Activated CD4-positive, alpha-beta T cell treated with anti-CD3 and anti-CD28 coated beads, Interleukin-2, amount 10 ng/mL, durations not matched to agents 24 days and 14 days (primary cell): ENCODE measurements around the gene HAAO. TPM values are rescaled to one million over a fixed set of nuclear protein-coding genes. Genes with fewer than 3 reads are reported as not detected.

Source experiments
- DNase-seq: peaks from one replicate; pipeline ENCODE4 v3.0.0; 2022
- H3K27ac Mint-ChIP-seq: one replicate; pipeline ENCODE4 v1.8.0; 2022; ENCODE audit warnings: mild to moderate bottlenecking, mixed read lengths
- H3K27me3 Mint-ChIP-seq: one replicate; pipeline ENCODE4 v1.8.0; 2022; ENCODE audit warnings: mixed read lengths
- H3K36me3 Mint-ChIP-seq: one replicate; pipeline ENCODE4 v1.8.0; 2022; ENCODE audit warnings: low read depth, mild to moderate bottlenecking, mixed read lengths
- H3K4me1 Mint-ChIP-seq: one replicate; pipeline ENCODE4 v1.8.0; 2021; ENCODE audit warnings: mixed read lengths
- H3K4me3 Mint-ChIP-seq: one replicate; pipeline ENCODE4 v1.8.0; 2022; ENCODE audit warnings: mild to moderate bottlenecking, moderate library complexity, mixed read lengths
- H3K9me3 Mint-ChIP-seq: one replicate; pipeline ENCODE4 v1.8.0; 2021; ENCODE audit warnings: mixed read lengths
- intact Hi-C: fragments of 100-400 bp; cut with micrococcal nuclease; formaldehyde crosslinking; loops from one replicate; pipeline ENCODE4 v1.15.1; 2023
- total RNA-seq: library from RNA; stranded (reverse); gene quantifications from 2 replicates; pipeline ENCODE4 v1.2.3, GENCODE V29; 2022

The HAAO gene
- total RNA-seq, 1 donor from 2014 or later: 0.26 TPM

GRCh38 chr2:42762155-42762554 lies 30.2 kb downstream of the HAAO start:
- no peak overlapping the region for H3K4me3 Mint-ChIP-seq
- peaks cover 1% of the 10 kb centered on the region for H3K4me1 Mint-ChIP-seq
- H3K27ac Mint-ChIP-seq: no peak overlapping the region
- intact Hi-C loops: no loop called here
- DNase-seq: no peak
- H3K36me3 Mint-ChIP-seq: no peaks in the 10 kb centered on the region
- H3K27me3 Mint-ChIP-seq: no peaks in the 10 kb centered on the region
- H3K9me3 Mint-ChIP-seq: no peaks in the 10 kb centered on the region

- intact Hi-C loops: no loop called here
- Mint-ChIP-seq H3K27me3 (no peaks in the 10 kb centered on the region), H3K36me3 (no peaks in the 10 kb centered on the region), H3K9me3 (no peaks in the 10 kb centered on the region), H3K4me1 (peaks cover 2% of the 10 kb centered on the region), H3K27ac (no peak overlapping the region), H3K4me3 (no peak overlapping the region)
- no peak for DNase-seq
Measured at GRCh38 chr2:42761554-42761953, 30.8 kb downstream of the HAAO start.

GRCh38 chr2:42758751-42759150 lies 33.6 kb downstream of the HAAO start:
- Mint-ChIP-seq H3K4me3 (no peak overlapping the region), H3K36me3 (no peaks in the 10 kb centered on the region), H3K9me3 (no peaks in the 10 kb centered on the region), H3K27ac (no peak overlapping the region), H3K4me1 (peaks cover 2% of the 10 kb centered on the region), H3K27me3 (no peaks in the 10 kb centered on the region)
- intact Hi-C loops: no loop called here
- no peak for DNase-seq

- intact Hi-C loops: no loop called here
- Mint-ChIP-seq H3K27me3 (no peaks in the 10 kb centered on the region), H3K4me1 (peaks cover 2% of the 10 kb centered on the region), H3K9me3 (no peaks in the 10 kb centered on the region), H3K27ac (no peak overlapping the region), H3K4me3 (no peak overlapping the region), H3K36me3 (no peaks in the 10 kb centered on the region)
- DNase-seq: no peak
Measured at GRCh38 chr2:42757981-42758740, 34.2 kb downstream of the HAAO start.

GRCh38 chr2:42756966-42757513 lies 35.3 kb downstream of the HAAO start:
- no peaks in the 10 kb centered on the region for H3K36me3 Mint-ChIP-seq
- intact Hi-C loops: no loop called here
- H3K4me3 Mint-ChIP-seq: no peak overlapping the region
- no peaks in the 10 kb centered on the region for H3K27me3 Mint-ChIP-seq
- no peak for DNase-seq
- H3K9me3 Mint-ChIP-seq: no peaks in the 10 kb centered on the region
- H3K4me1 Mint-ChIP-seq: peaks cover 2% of the 10 kb centered on the region
- no peak overlapping the region for H3K27ac Mint-ChIP-seq

GRCh38 chr2:42756150-42756775 lies 36.1 kb downstream of the HAAO start:
- no peak overlapping the region for H3K4me3 Mint-ChIP-seq
- H3K36me3 Mint-ChIP-seq: no peaks in the 10 kb centered on the region
- intact Hi-C loops: no loop called here
- H3K27me3 Mint-ChIP-seq: no peaks in the 10 kb centered on the region
- H3K4me1 Mint-ChIP-seq: peaks cover 4% of the 10 kb centered on the region
- H3K9me3 Mint-ChIP-seq: no peaks in the 10 kb centered on the region
- DNase-seq: no peak
- H3K27ac Mint-ChIP-seq: no peak overlapping the region

GRCh38 chr2:42755191-42755880 lies 37.0 kb downstream of the HAAO start:
- DNase-seq: no peak
- H3K36me3 Mint-ChIP-seq: no peaks in the 10 kb centered on the region
- intact Hi-C loops: no loop called here
- no peak overlapping the region for H3K27ac Mint-ChIP-seq
- no peak overlapping the region for H3K4me3 Mint-ChIP-seq
- no peaks in the 10 kb centered on the region for H3K9me3 Mint-ChIP-seq
- H3K27me3 Mint-ChIP-seq: no peaks in the 10 kb centered on the region
- H3K4me1 Mint-ChIP-seq: peaks cover 6% of the 10 kb centered on the region

- no peaks in the 10 kb centered on the region for H3K9me3 Mint-ChIP-seq
- peaks cover 2% of the 10 kb centered on the region for H3K36me3 Mint-ChIP-seq
- DNase-seq: no peak
- H3K4me3 Mint-ChIP-seq: no peak overlapping the region
- H3K4me1 Mint-ChIP-seq: peaks cover 6% of the 10 kb centered on the region
- no peak overlapping the region for H3K27ac Mint-ChIP-seq
- no peaks in the 10 kb centered on the region for H3K27me3 Mint-ChIP-seq
- intact Hi-C loops: no loop called here
Measured at GRCh38 chr2:42754776-42755140, 37.6 kb downstream of the HAAO start.

GRCh38 chr2:42754021-42754775 lies 38.2 kb downstream of the HAAO start:
- H3K9me3 Mint-ChIP-seq: no peaks in the 10 kb centered on the region
- H3K27me3 Mint-ChIP-seq: no peaks in the 10 kb centered on the region
- H3K27ac Mint-ChIP-seq: no peak overlapping the region
- H3K4me1 Mint-ChIP-seq: peaks cover 6% of the 10 kb centered on the region
- no peak overlapping the region for H3K4me3 Mint-ChIP-seq
- no peak for DNase-seq
- peaks cover 2% of the 10 kb centered on the region for H3K36me3 Mint-ChIP-seq
- intact Hi-C loops: no loop called here

GRCh38 chr2:42752816-42753813 lies 39.3 kb downstream of the HAAO start:
- Mint-ChIP-seq H3K4me3 (no peak overlapping the region), H3K36me3 (peaks cover 2% of the 10 kb centered on the region)
- no peak for DNase-seq

GRCh38 chr2:42752314-42752713 lies 40.1 kb downstream of the HAAO start:
- H3K27me3 Mint-ChIP-seq: no peaks in the 10 kb centered on the region
- no peak overlapping the region for H3K27ac Mint-ChIP-seq
- intact Hi-C loops: no loop called here
- peaks cover 2% of the 10 kb centered on the region for H3K36me3 Mint-ChIP-seq
- H3K4me3 Mint-ChIP-seq: no peak overlapping the region
- peaks cover 6% of the 10 kb centered on the region for H3K4me1 Mint-ChIP-seq
- H3K9me3 Mint-ChIP-seq: no peaks in the 10 kb centered on the region
- DNase-seq: no peak

More at GRCh38 chr2:42752816-42753813, 39.3 kb downstream of the HAAO start:
- intact Hi-C loops: no loop called here
- Mint-ChIP-seq H3K9me3 (no peaks in the 10 kb centered on the region), H3K4me1 (peaks cover 6% of the 10 kb centered on the region), H3K27me3 (no peaks in the 10 kb centered on the region), H3K27ac (no peak overlapping the region)

- Mint-ChIP-seq H3K4me1 (peaks cover 4% of the 10 kb centered on the region), H3K36me3 (peaks cover 4% of the 10 kb centered on the region), H3K27ac (no peak overlapping the region), H3K27me3 (no peaks in the 10 kb centered on the region), H3K9me3 (no peaks in the 10 kb centered on the region), H3K4me3 (no peak overlapping the region)
- no peak for DNase-seq
- intact Hi-C loops: no loop called here
Measured at GRCh38 chr2:42748840-42749239, 43.5 kb downstream of the HAAO start.

- peaks cover 4% of the 10 kb centered on the region for H3K4me1 Mint-ChIP-seq
- DNase-seq: no peak
- no peaks in the 10 kb centered on the region for H3K9me3 Mint-ChIP-seq
- peaks cover 12% of the 10 kb centered on the region for H3K36me3 Mint-ChIP-seq
- no peak overlapping the region for H3K27ac Mint-ChIP-seq
- no peaks in the 10 kb centered on the region for H3K27me3 Mint-ChIP-seq
- no peak overlapping the region for H3K4me3 Mint-ChIP-seq
- intact Hi-C loops: no loop called here
Measured at GRCh38 chr2:42747422-42747821, 45.0 kb downstream of the HAAO start.
